GM18517 (cell line): Measurements from ENCODE around the gene NCKIPSD.

Experiments
- ATAC-seq: cut with Tn5 transposase; IDR thresholded peaks from one replicate; pipeline ENCODE4 v1.9.1; 2021; ENCODE audit warnings: mild to moderate bottlenecking, moderate library complexity; ENCODE audit not compliant: unreplicated experiment

The NCKIPSD gene

DNA sequence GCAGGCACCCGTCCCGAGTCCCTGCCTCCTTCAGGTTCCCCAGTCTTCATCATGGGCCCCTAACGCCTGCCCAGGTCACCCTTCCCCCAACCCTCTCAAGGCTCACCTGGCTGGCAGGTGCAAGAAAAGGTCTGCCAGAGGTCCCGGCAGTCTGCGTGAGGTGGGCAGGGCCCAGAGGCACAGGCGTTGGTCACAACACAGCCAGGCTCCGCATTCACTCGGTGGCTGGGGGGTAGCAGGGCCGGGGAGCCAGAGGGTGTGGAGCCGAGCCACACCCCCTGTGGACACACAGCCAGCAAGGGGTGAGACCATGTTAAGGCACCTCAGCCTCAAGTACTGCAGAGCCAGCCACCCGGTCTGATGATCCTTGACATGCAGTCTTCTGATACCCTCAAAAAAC is 33.9 kb downstream of the NCKIPSD start:
- no peak for ATAC-seq

GRCh38 chr3:48650723-48651122 is 35.0 kb downstream of the NCKIPSD start:
- ATAC-seq, result no peak

DNA sequence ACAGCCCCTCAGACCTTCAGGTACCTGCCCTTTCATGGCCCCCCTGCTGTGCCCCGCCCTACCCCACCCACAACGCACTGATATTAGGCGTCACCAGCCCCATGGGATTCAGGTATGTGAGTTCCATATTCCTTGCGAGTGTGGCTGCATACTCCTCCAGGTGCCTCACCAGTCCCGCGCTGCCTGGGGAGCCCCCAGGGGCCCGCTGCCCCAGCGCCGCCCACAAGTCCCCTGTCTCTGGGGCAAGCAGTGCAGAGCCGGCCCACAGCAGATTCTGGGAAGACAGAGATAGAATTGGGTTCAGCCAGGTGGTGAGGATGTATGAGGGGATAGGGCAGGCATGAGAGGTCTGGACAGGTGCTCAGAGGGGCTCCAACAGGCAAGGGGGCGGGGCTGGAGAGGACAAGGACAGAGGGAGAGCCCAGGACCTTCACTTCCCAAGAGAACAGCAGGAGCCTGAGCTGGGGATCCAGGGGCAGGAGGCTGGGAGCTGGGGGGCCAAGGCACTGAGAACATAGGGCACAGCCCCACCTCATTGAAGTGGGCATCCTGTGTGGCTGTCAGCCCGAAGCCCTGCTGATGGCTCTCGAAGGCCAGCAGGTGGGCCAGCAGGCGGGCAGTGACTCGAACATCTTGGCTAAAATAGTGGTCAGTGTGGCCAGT is 37.4 kb downstream of the NCKIPSD start:
- no peak for ATAC-seq

GRCh38 chr3:48647714-48648113 is 38.0 kb downstream of the NCKIPSD start:
- no peak for ATAC-seq

GRCh38 chr3:48644898-48645760 is 40.6 kb downstream of the NCKIPSD start:
- no peak for ATAC-seq

- no peak for ATAC-seq
These were observed 43.1 kb downstream of the NCKIPSD start for GRCh38 chr3:48642605-48643004.

DNA sequence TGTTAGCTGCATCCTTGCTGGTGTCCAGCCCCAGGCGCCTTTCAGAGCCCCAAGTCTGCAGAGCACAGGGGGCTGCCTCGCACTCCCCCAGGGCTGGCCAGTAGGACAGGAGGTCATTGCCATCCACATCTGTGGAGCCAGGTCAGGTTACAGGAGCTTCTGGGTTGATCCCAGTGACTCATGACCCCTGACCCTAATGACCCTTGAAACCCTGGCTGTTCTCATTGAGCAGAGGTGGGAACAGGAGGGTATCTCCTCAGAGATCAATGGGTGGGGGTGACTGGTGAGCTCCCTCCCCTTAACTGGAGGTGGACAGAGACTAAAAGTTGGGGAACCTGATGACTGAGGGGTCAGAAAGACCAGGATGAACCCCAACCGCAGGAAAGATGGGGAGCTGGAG is 44.3 kb downstream of the NCKIPSD start:
- no peak for ATAC-seq

DNA sequence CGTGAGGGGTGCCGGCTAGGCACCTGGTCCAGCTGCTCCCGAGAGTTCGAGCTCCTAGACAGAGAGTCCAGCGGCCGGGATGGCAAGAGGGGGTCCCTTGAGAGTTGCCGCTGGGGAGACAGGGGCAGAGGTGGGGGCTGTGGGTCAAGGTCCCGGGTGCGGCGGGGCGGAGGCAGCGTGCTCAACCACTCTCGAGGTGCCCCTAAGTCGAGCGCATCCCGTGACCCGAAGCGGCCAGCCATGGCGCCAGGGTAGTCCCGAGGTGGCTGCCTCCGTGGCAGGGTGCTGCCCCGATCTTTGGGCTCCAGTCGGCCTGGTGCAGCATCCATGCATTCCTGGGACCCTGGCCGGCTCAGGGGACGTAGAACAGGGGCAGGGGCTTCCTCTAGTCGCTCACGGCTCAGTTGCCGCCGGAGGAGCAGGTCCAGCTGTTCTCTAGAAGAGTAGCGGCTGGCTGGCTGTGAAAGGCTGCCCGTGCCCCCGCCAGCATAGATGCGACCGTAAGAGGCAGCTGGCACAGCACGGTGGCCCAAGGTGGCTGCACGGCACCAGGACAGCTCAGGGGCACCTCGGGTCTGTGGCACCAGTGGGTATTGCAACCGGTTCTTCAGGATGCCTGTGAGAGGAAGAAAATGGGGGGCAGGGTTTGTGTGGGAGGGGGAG is 45.6 kb downstream of the NCKIPSD start:
- ATAC-seq, result no peak

DNA sequence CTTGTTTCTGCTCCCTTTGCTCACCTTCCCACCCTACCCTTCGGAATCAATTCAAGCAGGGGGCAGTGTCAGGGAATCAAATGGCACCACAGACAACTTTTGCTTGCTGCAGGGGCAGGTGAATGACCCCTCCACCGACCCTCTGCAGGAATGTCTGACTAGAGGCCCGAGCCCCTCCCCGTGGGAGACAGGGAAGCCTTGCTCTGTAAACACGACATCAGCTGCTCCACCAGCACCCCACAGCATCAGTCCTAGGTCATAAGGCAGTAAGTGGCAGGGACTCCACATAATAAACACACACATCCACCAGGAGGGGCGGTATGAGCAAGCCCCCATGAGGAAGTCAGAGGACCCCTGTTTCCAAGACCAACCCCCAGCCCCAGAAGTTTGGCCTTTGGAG is 48.4 kb downstream of the NCKIPSD start:
- no peak for ATAC-seq

- ATAC-seq, result no peak
These were observed 49.5 kb downstream of the NCKIPSD start for GRCh38 chr3:48636149-48636655.

- ATAC-seq, result peak; percentile 84
These were observed 50.3 kb downstream of the NCKIPSD start, which contains the start of gene SLC26A6 for GRCh38 chr3:48635222-48636021. SLC26A6 (minus strand) TSS chr3:48635461; CDS start chr3:48635393, 68 bp downstream.

DNA sequence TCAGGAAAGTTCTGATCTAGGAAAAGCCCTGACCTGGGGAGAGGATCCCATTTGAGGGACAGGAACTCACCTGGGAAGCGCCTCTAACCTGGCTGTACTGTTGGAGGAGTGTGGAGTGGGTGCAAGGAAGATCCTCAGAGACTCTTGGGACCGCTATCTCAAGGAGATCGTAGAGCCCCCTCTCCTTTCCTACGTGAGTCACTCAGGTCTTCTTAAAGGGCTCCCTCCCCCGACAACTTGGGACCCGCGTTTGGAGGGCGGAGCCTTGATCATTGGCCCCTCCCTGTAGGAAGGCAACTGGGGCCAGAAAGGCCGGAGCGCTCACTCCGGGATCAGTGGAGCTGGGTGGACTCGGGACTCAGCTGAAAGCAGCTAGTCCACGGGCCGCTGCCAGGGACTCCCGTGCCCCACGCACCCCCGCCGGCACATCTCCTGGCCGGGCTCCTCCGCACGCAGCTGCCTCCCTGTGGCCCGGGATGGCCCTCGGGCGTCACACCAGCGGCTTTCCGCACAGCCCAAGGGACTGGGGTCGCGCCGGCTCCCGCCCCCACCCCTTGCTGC is 51.0 kb downstream of the NCKIPSD start:
- ATAC-seq, result peak; percentile 22

- no peak for ATAC-seq
These were observed 52.0 kb downstream of the NCKIPSD start for GRCh38 chr3:48633743-48634142.

DNA sequence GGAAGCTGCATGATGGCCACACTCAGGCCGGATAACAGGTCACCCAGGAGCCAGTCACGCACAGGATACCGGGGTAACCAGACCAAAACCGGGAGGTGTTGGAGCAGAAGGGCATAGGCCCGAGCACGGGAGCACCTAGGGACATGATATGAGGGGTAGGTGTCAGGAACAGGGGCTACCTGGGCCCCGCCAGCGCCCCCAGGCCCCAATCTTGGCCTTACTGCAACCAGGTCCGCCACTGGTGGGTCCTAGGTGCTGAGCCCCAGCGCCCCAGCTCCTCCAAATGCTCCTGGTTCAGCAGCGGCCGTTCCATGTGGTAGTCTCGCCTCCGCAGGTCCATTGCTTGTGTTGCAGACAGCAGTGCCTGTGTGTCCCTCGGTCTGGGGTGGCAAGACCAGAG is 52.5 kb downstream of the NCKIPSD start:
- no peak for ATAC-seq

DNA sequence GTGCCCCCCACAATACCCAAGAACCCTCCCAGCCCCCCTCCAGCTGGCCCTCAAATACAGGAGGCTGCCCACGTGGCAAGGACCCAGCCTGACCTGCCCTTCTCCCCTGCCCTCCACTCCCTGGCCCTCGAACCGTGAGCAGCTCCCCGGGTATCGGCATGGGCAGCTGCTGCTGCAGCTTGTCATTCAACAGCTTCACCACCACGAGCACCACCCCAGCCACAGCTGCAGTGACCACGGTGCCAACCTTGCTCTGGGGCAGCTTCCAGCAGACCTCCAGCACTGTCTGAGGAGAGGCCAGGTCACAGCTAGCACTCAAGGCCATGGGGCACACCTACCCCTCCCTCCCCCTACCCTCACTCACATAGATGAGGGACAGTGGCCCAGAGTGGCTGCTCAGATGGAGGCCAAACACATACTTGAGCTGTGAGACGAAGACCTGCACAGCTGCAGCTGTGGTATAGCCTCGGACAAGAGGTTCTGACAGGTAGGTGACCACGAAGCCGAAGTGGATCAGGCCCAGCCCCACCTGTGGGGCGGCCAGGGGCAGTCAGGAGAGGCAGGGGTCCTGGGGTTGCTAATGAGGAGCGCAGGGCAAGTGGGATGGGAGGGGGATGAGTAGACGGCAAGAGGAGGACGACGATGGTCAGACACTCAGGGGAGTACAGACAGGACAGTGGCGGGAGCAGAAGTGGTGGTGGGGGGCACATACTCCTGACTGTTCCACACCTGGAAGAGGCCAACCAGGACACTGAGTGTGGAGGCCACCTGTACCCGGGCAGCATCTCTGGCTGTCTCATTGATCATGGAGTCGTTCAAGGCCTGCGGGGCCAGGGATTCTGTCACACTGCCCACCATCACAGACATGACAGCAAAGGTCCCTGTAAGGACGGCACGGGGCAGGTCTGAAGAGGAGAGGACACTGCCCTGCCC is 53.9 kb downstream of the NCKIPSD start:
- ATAC-seq, result no peak

DNA sequence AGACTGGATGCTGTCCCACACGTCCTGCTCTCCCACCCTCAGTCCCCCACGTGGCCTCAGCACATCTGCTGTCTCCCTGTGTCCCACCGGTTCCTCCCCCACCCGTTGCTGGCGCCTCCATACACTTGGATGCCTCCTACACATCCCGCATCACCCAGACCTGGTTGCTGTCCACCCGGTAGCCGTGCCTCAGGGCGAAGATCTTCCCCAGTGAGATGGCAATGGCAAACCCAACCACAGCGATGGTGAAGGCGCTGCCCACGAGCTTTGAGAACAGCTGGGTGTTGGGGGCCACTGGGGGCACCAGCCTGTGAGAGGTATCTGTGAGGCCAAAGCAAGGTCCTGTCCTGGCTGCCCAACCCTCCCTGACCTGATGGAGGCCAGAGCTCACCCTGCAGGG is 54.9 kb downstream of the NCKIPSD start:
- ATAC-seq, result no peak

DNA sequence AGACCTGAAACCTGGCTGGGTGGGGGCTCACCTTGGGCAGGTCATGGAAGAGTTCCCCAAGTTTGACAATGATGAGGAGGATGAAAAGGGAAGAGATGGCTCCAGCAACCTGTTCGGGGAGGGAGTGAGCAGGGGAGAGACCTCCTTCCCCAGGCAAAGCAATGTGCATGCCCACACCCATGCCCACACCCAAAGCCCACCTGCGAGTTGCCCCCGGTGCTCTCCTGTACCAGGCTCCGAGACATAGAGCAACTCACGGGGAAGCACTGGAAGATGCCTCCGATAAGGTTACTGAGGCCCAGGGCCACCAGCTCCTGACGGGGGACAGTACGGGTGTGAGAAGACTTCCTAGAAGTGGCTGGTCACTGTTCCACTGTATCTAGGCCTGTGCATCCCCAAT is 55.3 kb downstream of the NCKIPSD start:
- ATAC-seq, result no peak

DNA sequence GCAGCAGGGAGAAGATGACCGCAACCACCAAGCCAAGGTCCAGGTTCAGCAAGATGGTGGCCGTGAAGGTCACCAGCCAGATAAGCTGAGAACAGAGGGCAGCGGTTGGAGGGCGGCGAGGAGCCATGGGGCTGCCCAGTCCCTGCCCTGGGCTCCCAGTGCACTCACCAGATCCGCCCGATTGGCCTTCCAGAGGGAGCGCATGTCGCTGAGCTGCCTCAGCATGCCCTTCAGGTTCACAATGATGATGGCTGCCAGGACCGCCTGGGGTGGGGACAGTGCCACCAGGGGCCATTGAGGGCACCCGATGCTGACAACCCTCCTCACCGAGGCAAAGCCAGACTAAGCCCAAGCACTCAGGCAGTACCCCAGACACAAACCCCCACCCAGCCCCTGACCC is 55.8 kb downstream of the NCKIPSD start:
- no peak for ATAC-seq

- no peak for ATAC-seq
These were observed 57.3 kb downstream of the NCKIPSD start for GRCh38 chr3:48628277-48629017.
